ENCODE measurements around the gene KIF17.
A peak's percentile ranks its signal among the peaks of the same experiment; 100 is the strongest.

Gene KIF17

GRCh38 chr1:20733360-20733975 is 15.7 kb upstream of the KIF17 start:
- H3K27ac ChIP-seq (ENCODE audit: low read depth in 2 of 2, low read length in 2 of 2), result no peak overlapping the region
- H3K27me3 ChIP-seq (ENCODE audit: control insufficient read depth in 2 of 2, insufficient read depth in 2 of 2, low read length in 2 of 2), result peaks cover 27 to 31% of the 10 kb centered on the region in 2 donors
- peak overlapping the region in 1 of 2 donors; percentile 76 for H3K4me3 ChIP-seq (ENCODE audit: low read length in 2 of 2)

DNA sequence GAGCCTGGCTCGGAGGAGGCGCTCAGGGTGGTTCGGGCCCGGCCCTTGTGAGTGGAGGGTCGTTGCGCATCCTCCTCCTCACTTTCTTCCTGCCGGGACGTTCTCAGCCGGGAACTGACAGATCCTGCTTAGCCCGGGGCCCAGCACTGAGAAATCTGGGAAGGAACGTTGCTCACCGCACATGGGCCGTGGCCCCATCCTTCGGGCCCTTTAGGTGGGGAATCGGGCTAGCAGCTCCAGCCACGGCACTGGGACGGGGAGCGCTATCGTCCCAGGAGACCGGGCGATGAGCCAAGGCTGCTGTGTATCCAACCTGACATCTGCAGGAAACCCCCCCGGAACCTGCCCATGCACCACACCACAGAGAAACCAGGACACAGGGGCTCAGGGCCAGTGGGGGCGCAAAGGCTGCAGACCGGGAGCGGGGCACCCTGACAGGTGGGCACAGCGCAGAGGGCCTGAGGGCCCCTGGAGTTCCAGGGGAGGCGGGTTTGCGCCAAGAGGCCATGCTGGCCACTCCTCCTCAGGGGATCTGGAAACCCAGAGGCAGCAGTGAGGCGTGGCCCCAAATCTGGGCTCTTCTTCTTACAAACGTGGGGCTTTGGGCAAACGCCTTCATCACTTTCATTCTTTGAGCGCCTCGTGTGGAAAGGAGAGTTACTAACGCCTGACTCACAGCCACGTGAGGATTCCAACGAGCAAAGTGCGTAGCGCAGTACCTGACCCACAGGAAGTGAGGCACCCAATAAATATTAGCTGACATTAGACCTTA is 15.0 kb upstream of the KIF17 start, which contains the start of gene SH2D5:
SH2D5 (minus strand) TSS at position 116 of the 772 bp plus-strand sequence. CDS start 4,659 bp downstream, outside the sequence.
- Histone ChIP-seq H3K4me1 (ENCODE audit: control insufficient read depth in 2 of 2, insufficient read depth in 2 of 2, low read length in 2 of 2) (peaks cover 15 to 16% of the 10 kb centered on the region in 2 donors), H3K9ac (ENCODE audit: low read depth in 1 of 2, low read length in 2 of 2) (peak within 1 kb of the TSS; percentile 24 to 48), H3K27ac (ENCODE audit: low read depth in 2 of 2, low read length in 2 of 2) (no peak within 1 kb of the TSS), H3K4me3 (ENCODE audit: low read length in 2 of 2) (peak within 1 kb of the TSS; percentile 46 to 76), H3K36me3 (ENCODE audit: control insufficient read depth in 2 of 2, insufficient read depth in 2 of 2, low read length in 2 of 2) (peaks cover 0 to 8% of the 10 kb centered on the region in 2 donors), H3K9me3 (ENCODE audit: control insufficient read depth in 2 of 2, low read length in 2 of 2) (no peaks in the 10 kb centered on the region), H3K27me3 (ENCODE audit: control insufficient read depth in 2 of 2, insufficient read depth in 2 of 2, low read length in 2 of 2) (peaks cover 32 to 33% of the 10 kb centered on the region in 2 donors)

More at GRCh38 chr1:20733360-20733975, 15.7 kb upstream of the KIF17 start:
- H3K9me3 ChIP-seq (ENCODE audit: control insufficient read depth in 2 of 2, low read length in 2 of 2), result no peaks in the 10 kb centered on the region
- peaks cover 15 to 16% of the 10 kb centered on the region in 2 donors for H3K4me1 ChIP-seq (ENCODE audit: control insufficient read depth in 2 of 2, insufficient read depth in 2 of 2, low read length in 2 of 2)
- H3K36me3 ChIP-seq (ENCODE audit: control insufficient read depth in 2 of 2, insufficient read depth in 2 of 2, low read length in 2 of 2), result peaks cover 2 to 11% of the 10 kb centered on the region in 2 donors
- peak overlapping the region in 1 of 2 donors; percentile 48 for H3K9ac ChIP-seq (ENCODE audit: low read depth in 1 of 2, low read length in 2 of 2)

GRCh38 chr1:20732071-20732587 is 14.3 kb upstream of the KIF17 start:
- Histone ChIP-seq H3K4me3 (ENCODE audit: low read length in 2 of 2) (peak overlapping the region; percentile 46 to 76), H3K9ac (ENCODE audit: low read depth in 1 of 2, low read length in 2 of 2) (peak overlapping the region; percentile 24 to 48), H3K4me1 (ENCODE audit: control insufficient read depth in 2 of 2, insufficient read depth in 2 of 2, low read length in 2 of 2) (peaks cover 15 to 16% of the 10 kb centered on the region in 2 donors), H3K27ac (ENCODE audit: low read depth in 2 of 2, low read length in 2 of 2) (no peak overlapping the region), H3K27me3 (ENCODE audit: control insufficient read depth in 2 of 2, insufficient read depth in 2 of 2, low read length in 2 of 2) (peaks cover 32 to 33% of the 10 kb centered on the region in 2 donors), H3K9me3 (ENCODE audit: control insufficient read depth in 2 of 2, low read length in 2 of 2) (no peaks in the 10 kb centered on the region), H3K36me3 (ENCODE audit: control insufficient read depth in 2 of 2, insufficient read depth in 2 of 2, low read length in 2 of 2) (peaks cover 0 to 1% of the 10 kb centered on the region in 2 donors)

DNA sequence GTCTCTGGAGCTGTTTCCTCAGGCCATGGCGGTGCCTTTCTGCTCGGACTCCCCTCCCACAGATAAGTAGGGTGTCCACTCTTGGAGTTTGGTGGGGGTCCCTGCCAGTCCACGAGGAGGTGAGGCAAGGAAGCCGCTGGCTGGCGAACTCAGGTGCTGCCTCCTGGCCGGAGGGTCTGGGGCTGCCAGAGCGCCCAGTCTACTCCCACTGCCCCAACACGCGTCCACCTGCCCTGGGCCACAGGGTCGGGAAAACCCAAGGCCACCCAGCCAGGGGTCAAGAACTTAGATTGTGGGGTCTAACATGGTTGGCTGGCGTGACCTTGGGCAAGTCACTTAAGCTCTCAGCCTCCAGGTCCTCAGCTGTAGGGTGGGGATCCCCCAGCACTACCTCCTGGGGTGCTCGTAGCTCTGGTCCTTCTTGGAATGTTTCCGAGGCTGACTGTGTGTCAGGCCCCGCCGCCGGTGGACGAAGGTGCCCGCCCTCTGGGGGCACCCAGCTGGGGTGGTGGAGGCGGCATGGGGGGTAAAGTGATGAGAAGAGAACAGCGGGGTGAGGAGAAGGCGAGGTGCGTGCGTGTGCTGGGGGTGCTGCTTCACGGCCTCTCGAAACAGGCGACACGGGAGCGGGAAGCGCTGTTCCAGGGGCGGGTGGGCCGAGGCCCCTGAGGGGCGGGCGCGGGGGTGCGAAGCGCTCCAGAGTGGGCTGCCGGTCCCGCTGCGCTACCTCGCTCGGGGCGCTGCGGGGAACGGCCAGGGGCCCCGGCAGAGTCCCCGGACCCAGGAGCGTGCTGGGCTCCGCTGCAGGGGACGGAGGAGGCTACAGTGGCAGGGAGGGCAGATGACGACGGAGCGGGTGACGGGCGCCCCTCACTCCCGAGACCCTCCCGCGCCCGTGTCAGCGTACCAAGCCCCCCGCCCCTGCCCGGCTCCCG is 13.5 kb upstream of the KIF17 start:
- Histone ChIP-seq H3K9ac (ENCODE audit: low read depth in 1 of 2, low read length in 2 of 2) (peak overlapping the region in 1 of 2 donors; percentile 33), H3K27me3 (ENCODE audit: control insufficient read depth in 2 of 2, insufficient read depth in 2 of 2, low read length in 2 of 2) (peaks cover 32 to 33% of the 10 kb centered on the region in 2 donors), H3K4me3 (ENCODE audit: low read length in 2 of 2) (peak overlapping the region in 1 of 2 donors; percentile 31)

DNA sequence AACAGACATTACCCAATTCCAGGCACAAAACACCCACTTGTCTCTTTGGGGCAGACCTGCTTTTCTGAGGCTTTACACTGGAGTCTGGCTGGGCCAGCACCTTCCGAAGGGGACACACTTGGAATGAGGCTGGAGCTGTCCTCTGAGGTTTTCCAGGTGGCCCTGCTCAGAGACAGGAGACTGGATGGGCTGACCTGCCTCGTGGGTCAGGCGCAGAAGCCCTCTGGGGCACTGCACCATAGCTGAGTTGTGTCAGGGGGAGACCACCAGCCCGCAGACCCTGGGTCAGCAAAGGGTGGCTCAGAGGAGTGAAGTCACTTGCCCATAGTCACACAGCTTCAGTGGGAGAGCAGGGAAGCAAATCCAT is 12.9 kb upstream of the KIF17 start:
- H3K4me1 ChIP-seq (ENCODE audit: control insufficient read depth in 2 of 2, insufficient read depth in 2 of 2, low read length in 2 of 2), result peaks cover 15 to 16% of the 10 kb centered on the region in 2 donors
- no peaks in the 10 kb centered on the region for H3K36me3 ChIP-seq (ENCODE audit: control insufficient read depth in 2 of 2, insufficient read depth in 2 of 2, low read length in 2 of 2)
- no peaks in the 10 kb centered on the region for H3K9me3 ChIP-seq (ENCODE audit: control insufficient read depth in 2 of 2, low read length in 2 of 2)
- peaks cover 32 to 33% of the 10 kb centered on the region in 2 donors for H3K27me3 ChIP-seq (ENCODE audit: control insufficient read depth in 2 of 2, insufficient read depth in 2 of 2, low read length in 2 of 2)
- no peak overlapping the region for H3K27ac ChIP-seq (ENCODE audit: low read depth in 2 of 2, low read length in 2 of 2)
- H3K4me3 ChIP-seq (ENCODE audit: low read length in 2 of 2), result no peak overlapping the region
- H3K9ac ChIP-seq (ENCODE audit: low read depth in 1 of 2, low read length in 2 of 2), result no peak overlapping the region

More for the DNA sequence above, 13.5 kb upstream of the KIF17 start:
- H3K27ac ChIP-seq (ENCODE audit: low read depth in 2 of 2, low read length in 2 of 2), result no peak overlapping the region
- H3K9me3 ChIP-seq (ENCODE audit: control insufficient read depth in 2 of 2, low read length in 2 of 2), result no peaks in the 10 kb centered on the region
- H3K4me1 ChIP-seq (ENCODE audit: control insufficient read depth in 2 of 2, insufficient read depth in 2 of 2, low read length in 2 of 2), result peaks cover 15 to 16% of the 10 kb centered on the region in 2 donors
- H3K36me3 ChIP-seq (ENCODE audit: control insufficient read depth in 2 of 2, insufficient read depth in 2 of 2, low read length in 2 of 2), result no peaks in the 10 kb centered on the region

DNA sequence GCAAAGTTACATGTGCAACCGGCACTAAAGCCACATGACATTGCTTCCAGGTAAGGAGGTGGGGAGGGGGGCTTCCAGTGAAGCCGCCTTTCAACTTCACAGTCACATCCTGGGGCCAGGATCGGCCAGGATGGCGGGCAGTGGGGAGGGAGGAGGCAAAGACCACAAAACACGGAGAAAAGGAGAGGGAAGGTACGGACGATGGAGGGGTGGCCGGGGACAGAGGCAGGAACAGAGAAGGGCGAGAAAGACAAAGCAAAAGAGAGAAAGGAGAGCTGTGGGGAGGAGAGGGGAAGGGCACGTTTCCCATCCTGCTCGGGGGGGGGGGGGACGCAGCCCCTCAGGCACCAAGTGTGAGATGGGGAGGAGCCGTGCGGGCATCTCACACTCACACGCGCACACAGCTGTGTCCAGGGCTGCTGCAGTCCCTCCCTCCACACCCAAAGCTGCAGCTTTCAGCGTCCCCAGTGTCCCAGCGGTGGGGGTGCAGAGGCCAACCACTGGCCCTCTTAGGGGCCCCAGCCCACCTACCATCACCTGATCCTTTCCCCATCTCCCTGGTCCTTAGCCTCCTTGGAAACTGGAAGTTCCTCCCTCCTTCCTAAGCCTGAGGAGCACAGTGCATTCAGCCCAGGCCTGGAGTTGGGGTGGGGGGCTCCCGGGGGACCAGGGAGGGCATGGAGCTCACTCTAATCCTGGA is 12.3 kb upstream of the KIF17 start:
- Histone ChIP-seq H3K27ac (ENCODE audit: low read depth in 2 of 2, low read length in 2 of 2) (no peak overlapping the region), H3K9ac (ENCODE audit: low read depth in 1 of 2, low read length in 2 of 2) (no peak overlapping the region), H3K4me1 (ENCODE audit: control insufficient read depth in 2 of 2, insufficient read depth in 2 of 2, low read length in 2 of 2) (peaks cover 15 to 16% of the 10 kb centered on the region in 2 donors), H3K9me3 (ENCODE audit: control insufficient read depth in 2 of 2, low read length in 2 of 2) (no peaks in the 10 kb centered on the region), H3K36me3 (ENCODE audit: control insufficient read depth in 2 of 2, insufficient read depth in 2 of 2, low read length in 2 of 2) (no peaks in the 10 kb centered on the region), H3K4me3 (ENCODE audit: low read length in 2 of 2) (no peak overlapping the region), H3K27me3 (ENCODE audit: control insufficient read depth in 2 of 2, insufficient read depth in 2 of 2, low read length in 2 of 2) (peaks cover 32 to 33% of the 10 kb centered on the region in 2 donors)

DNA sequence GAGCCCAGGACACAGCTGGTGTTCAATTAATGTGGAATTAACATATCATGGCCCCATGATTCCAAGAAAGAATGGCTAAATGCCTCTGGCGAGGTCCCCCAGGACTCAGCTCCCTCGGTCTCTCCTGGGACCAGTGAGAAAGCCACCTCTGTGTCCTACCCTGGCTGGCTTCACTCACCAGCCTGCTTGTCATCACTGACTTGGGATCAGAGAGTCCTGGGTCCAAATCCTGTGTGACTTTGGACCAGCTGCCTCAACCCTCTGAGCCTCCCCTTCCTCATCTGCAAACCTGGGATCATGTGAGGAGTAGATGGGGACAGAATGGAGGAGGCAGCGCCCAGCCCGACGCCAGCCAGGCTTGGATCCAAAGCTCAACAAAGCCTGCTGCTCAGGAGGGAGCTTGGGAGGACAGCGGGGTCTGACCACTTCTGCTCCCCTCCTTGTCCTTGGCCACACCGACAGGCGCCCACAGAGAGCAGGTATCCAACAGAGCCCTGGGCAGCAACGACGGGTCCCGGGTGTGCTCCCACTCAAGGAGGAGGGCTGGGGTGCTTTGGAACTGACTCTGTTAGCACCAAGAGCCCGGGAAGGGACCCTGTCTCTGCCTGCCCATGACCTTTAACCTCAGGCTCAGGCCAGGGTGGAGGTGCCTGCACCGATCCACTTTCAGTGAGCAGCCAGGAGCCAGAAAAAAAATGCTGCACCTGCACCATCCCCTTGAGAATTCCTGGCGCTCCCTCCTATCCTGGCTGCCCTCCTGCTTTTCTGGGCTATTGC is 11.5 kb upstream of the KIF17 start:
- Histone ChIP-seq H3K4me3 (ENCODE audit: low read length in 2 of 2) (no peak overlapping the region), H3K36me3 (ENCODE audit: control insufficient read depth in 2 of 2, insufficient read depth in 2 of 2, low read length in 2 of 2) (no peaks in the 10 kb centered on the region), H3K27ac (ENCODE audit: low read depth in 2 of 2, low read length in 2 of 2) (no peak overlapping the region), H3K4me1 (ENCODE audit: control insufficient read depth in 2 of 2, insufficient read depth in 2 of 2, low read length in 2 of 2) (peaks cover 15 to 16% of the 10 kb centered on the region in 2 donors), H3K9me3 (ENCODE audit: control insufficient read depth in 2 of 2, low read length in 2 of 2) (no peaks in the 10 kb centered on the region), H3K27me3 (ENCODE audit: control insufficient read depth in 2 of 2, insufficient read depth in 2 of 2, low read length in 2 of 2) (peaks cover 32 to 33% of the 10 kb centered on the region in 2 donors), H3K9ac (ENCODE audit: low read depth in 1 of 2, low read length in 2 of 2) (no peak overlapping the region)

DNA sequence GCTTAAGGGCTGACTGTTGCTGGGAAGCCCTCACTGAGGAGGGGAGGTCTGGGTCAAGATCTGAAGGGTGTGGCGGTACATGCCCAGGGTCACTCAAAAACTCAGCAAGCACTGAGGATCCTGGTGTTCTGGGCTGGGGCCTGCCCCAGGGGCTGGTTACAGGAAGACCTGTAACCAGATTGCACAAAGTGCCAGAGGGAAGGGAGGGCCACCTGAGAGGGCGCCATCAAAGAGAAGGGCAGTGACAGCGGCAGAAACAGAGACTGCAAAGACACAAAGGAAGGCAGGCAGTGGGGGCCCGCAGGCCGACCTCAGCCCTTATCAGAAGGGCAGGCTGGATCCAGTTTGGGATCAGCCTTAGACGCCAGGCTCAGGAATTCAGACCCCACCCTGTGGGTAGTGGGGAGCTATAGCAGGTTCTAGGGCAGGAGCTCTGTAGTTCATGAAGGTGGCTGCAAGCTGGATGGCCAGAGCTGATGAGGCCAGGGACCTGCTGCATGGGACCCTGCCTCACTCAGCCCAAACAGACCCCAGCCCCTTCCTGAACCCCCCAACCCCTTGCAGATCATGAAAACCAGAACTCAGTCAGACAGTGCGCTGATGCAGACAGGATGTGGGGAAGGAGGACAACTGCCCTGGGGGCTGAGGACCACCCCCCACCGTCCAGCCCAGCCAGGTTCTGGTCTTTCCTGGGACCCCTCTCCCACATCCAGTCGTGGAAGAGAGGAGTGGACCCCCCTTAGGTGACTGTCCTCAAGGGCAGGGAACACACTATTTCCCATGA is 10.8 kb upstream of the KIF17 start:
- H3K4me1 ChIP-seq (ENCODE audit: control insufficient read depth in 2 of 2, insufficient read depth in 2 of 2, low read length in 2 of 2), result peaks cover 14 to 15% of the 10 kb centered on the region in 2 donors
- H3K4me3 ChIP-seq (ENCODE audit: low read length in 2 of 2), result no peak overlapping the region

More for the DNA sequence above, 10.8 kb upstream of the KIF17 start:
- no peaks in the 10 kb centered on the region for H3K9me3 ChIP-seq (ENCODE audit: control insufficient read depth in 2 of 2, low read length in 2 of 2)
- no peaks in the 10 kb centered on the region for H3K36me3 ChIP-seq (ENCODE audit: control insufficient read depth in 2 of 2, insufficient read depth in 2 of 2, low read length in 2 of 2)
- no peak overlapping the region for H3K9ac ChIP-seq (ENCODE audit: low read depth in 1 of 2, low read length in 2 of 2)
- H3K27ac ChIP-seq (ENCODE audit: low read depth in 2 of 2, low read length in 2 of 2), result no peak overlapping the region
- H3K27me3 ChIP-seq (ENCODE audit: control insufficient read depth in 2 of 2, insufficient read depth in 2 of 2, low read length in 2 of 2), result peaks cover 32 to 33% of the 10 kb centered on the region in 2 donors
